ENCODE measurements around the gene C12orf60.
A peak's percentile ranks its signal among the peaks of the same experiment; 100 is the strongest.

Gene C12orf60

GRCh38 chr12:14777271-14777670, 26.2 kb upstream of the C12orf60 start:
- no peak for DNase-seq

GRCh38 chr12:14779834-14780233, 23.6 kb upstream of the C12orf60 start:
- DNase-seq, result no peak

- DNase-seq, result no peak
Measured at GRCh38 chr12:14780859-14781258, 22.6 kb upstream of the C12orf60 start.

GRCh38 chr12:14781563-14781962, 21.9 kb upstream of the C12orf60 start:
- no peak for DNase-seq

- no peak for DNase-seq
Measured at GRCh38 chr12:14782756-14783155, 20.7 kb upstream of the C12orf60 start.

- DNase-seq, result no peak
Measured at GRCh38 chr12:14784471-14784870, 19.0 kb upstream of the C12orf60 start.

GRCh38 chr12:14785568-14785967, 17.9 kb upstream of the C12orf60 start:
- no peak for DNase-seq

- no peak for DNase-seq
Measured at GRCh38 chr12:14795028-14795448, 8.4 kb upstream of the C12orf60 start.

GRCh38 chr12:14802247-14802646, 1.2 kb upstream of the C12orf60 start:
- no peak for DNase-seq

- DNase-seq, result peak in 1 of 6 experiments; percentile 37
Measured at GRCh38 chr12:14802721-14803010, 804 bp upstream of the C12orf60 start.

GRCh38 chr12:14803830-14804160, 325 bp downstream of the C12orf60 start:
- no peak for DNase-seq

GRCh38 chr12:14810167-14810952, 6.9 kb downstream of the C12orf60 start:
- DNase-seq, result no peak

- DNase-seq, result peak in 1 of 6 experiments; percentile 9
Measured at GRCh38 chr12:14810953-14811483, 7.5 kb downstream of the C12orf60 start.

GRCh38 chr12:14811486-14811885, 8.0 kb downstream of the C12orf60 start:
- no peak for DNase-seq

- DNase-seq, result no peak
Measured at GRCh38 chr12:14814014-14814413, 10.5 kb downstream of the C12orf60 start, which contains the start of gene SMCO3. Gene SMCO3, minus strand, starts transcription at chr12:14814182. Its CDS starts 7,502 bp downstream, at chr12:14806680.

GRCh38 chr12:14824012-14824634, 20.7 kb downstream of the C12orf60 start:
- DNase-seq, result no peak

GRCh38 chr12:14825256-14825655, 21.8 kb downstream of the C12orf60 start:
- no peak for DNase-seq

- no peak for DNase-seq
Measured at GRCh38 chr12:14826491-14826890, 23.0 kb downstream of the C12orf60 start.

GRCh38 chr12:14827043-14827442, 23.6 kb downstream of the C12orf60 start:
- DNase-seq, result no peak

- no peak for DNase-seq
Measured at GRCh38 chr12:14828892-14829291, 25.4 kb downstream of the C12orf60 start.

- no peak for DNase-seq
Measured at GRCh38 chr12:14833336-14833735, 29.9 kb downstream of the C12orf60 start.

- DNase-seq, result no peak
Measured at GRCh38 chr12:14833952-14834351, 30.5 kb downstream of the C12orf60 start.

- DNase-seq, result no peak
Measured at GRCh38 chr12:14834509-14834908, 31.0 kb downstream of the C12orf60 start.
